ENCODE data around the gene RUNDC1. TPM values are rescaled to one million over a fixed set of nuclear protein-coding genes. Genes with fewer than 3 reads are reported as not detected.

Gene RUNDC1
- total RNA-seq, 4 donors from 2014 or later, result 13.9 to 18.9 (median 16.2) TPM

DNA sequence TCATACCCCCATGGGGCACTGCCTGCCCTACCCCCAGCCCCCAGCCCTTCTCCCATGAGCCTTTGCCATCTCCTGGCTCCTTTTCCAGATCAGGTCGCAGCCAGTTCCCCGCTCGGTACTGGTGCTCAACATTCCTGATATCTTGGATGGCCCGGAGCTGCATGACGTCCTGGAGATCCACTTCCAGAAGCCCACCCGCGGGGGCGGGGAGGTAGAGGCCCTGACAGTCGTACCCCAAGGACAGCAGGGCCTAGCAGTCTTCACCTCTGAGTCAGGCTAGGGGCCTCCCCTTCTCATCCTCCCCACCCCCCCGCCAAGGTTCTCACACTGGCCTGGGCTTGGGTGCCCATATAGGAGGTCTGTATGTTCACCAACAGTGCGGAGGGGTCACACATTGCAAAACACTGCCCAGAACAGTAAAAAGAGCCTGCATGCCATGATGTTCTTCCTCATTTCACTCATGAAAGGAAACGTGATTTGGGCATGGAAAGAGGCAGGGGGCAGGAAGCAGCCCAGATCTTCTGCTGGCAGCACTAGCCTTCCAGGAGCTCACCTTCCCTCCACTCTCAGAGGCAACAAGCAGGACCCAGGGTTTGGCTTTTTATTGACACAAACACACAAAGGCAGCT lies 33.8 kb downstream of the RUNDC1 start:
- 67% methylated on average over 11 of the region's 12 CpGs for WGBS

DNA sequence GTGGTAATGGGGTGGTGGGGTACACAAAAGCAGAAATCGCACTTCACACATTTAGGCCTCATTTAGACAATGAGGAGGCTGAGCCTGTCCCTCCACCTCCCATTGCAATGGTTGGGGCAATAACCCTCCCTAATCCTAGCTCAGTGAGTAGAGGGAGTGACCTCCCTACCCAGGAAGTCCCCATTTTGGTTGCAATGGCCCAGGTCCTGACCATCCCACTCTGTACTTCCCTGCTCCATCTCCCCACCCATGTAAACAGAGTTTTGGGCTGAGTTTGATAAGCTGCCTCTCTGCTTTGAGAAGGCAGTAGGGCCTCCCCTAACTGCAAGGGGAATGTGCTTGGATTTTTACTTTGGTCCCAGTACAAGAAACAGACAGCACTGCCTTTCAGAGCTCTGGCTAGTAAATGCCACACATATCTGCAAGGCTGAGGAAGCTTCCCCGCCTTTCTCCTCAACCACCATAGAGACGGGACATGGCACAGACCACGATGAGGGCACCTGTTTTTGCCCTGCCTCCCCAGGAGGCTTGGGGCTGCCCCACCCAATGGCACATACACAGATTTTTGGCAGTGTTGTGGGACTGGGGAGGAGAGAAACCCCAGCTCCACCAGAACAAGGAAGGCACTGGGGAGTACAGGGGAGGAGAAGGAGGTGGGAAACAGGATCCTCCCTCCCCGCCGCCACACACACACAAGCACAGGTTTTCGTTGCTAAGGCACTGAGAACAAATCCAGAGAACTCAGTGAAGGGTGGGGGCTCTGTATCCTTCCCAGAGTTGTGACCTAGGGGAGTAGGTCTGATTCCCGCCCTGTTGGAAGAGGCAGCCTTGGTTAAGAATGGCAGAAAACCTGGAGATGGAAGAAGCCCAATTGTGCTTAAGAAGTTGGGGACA lies 34.5 kb downstream of the RUNDC1 start:
- Histone ChIP-seq H3K4me3 (no peak overlapping the region), H3K4me1 (peaks cover 80% of the 10 kb centered on the region), H3K9me3 (no peaks in the 10 kb centered on the region), H3K27me3 (no peaks in the 10 kb centered on the region), H3K36me3 (peaks cover 33% of the 10 kb centered on the region), H3K27ac (peak overlapping the region; percentile 57)
- peak in 1 of 2 donors; percentile 64 for DNase-seq (ENCODE audit: low spot score in 2 of 2)
- WGBS, result 56% methylated on average over 8 of the region's 8 CpGs
- TF ChIP-seq POLR2A (IDR thresholded peaks at IDR 0.05), result no peak

More for the DNA sequence above, 33.8 kb downstream of the RUNDC1 start:
- Histone ChIP-seq H3K36me3 (peaks cover 33% of the 10 kb centered on the region), H3K4me3 (no peak overlapping the region), H3K9me3 (no peaks in the 10 kb centered on the region), H3K27ac (peak overlapping the region; percentile 57), H3K27me3 (no peaks in the 10 kb centered on the region), H3K4me1 (peaks cover 76% of the 10 kb centered on the region)
- TF ChIP-seq EP300 (IDR thresholded peaks at IDR 0.05), result no peak
- TF ChIP-seq POLR2A (IDR thresholded peaks at IDR 0.05), result no peak
- TF ChIP-seq, protein P1, sequence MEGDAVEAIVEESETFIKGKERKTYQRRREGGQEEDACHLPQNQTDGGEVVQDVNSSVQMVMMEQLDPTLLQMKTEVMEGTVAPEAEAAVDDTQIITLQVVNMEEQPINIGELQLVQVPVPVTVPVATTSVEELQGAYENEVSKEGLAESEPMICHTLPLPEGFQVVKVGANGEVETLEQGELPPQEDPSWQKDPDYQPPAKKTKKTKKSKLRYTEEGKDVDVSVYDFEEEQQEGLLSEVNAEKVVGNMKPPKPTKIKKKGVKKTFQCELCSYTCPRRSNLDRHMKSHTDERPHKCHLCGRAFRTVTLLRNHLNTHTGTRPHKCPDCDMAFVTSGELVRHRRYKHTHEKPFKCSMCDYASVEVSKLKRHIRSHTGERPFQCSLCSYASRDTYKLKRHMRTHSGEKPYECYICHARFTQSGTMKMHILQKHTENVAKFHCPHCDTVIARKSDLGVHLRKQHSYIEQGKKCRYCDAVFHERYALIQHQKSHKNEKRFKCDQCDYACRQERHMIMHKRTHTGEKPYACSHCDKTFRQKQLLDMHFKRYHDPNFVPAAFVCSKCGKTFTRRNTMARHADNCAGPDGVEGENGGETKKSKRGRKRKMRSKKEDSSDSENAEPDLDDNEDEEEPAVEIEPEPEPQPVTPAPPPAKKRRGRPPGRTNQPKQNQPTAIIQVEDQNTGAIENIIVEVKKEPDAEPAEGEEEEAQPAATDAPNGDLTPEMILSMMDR (IDR thresholded peaks at IDR 0.05), result no peak
- TF ChIP-seq POLR2AphosphoS5 (IDR thresholded peaks at IDR 0.05), result no peak
- DNase-seq (ENCODE audit: low spot score in 2 of 2), result peak in 1 of 2 donors; percentile 65

DNA sequence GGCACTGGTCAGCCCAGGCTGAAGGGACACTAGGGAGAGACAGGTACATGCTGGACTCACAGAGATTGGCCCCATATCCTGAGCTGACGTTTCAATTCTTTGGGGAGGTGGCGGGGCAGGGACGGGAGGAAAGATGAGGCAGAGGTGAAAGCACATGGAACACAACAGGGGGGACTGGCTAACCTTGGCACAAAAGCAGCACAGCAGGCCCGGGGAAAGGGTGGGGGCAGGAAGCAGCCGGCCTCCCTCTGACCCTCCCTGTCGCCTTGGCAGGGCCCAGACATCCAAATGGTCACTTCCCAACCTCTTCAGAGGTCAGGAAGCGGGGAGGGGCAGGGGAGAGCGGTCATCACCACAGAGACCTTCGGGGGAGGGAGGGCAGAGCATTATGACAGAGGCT lies 35.2 kb downstream of the RUNDC1 start:
- Histone ChIP-seq H3K27ac (peak overlapping the region; percentile 57), H3K4me3 (no peak overlapping the region), H3K36me3 (peaks cover 33% of the 10 kb centered on the region), H3K27me3 (no peaks in the 10 kb centered on the region), H3K4me1 (peaks cover 80% of the 10 kb centered on the region), H3K9me3 (no peaks in the 10 kb centered on the region)
- 59% methylated on average over 9 of the region's 9 CpGs for WGBS
- no peak for TF ChIP-seq POLR2A (IDR thresholded peaks at IDR 0.05)
- TF ChIP-seq EP300 (IDR thresholded peaks at IDR 0.05), result no peak
- TF ChIP-seq, protein P1 (IDR thresholded peaks at IDR 0.05), result no peak
- TF ChIP-seq POLR2AphosphoS5 (IDR thresholded peaks at IDR 0.05), result no peak
- DNase-seq (ENCODE audit: low spot score in 2 of 2), result peak in 1 of 2 donors; percentile 78

DNA sequence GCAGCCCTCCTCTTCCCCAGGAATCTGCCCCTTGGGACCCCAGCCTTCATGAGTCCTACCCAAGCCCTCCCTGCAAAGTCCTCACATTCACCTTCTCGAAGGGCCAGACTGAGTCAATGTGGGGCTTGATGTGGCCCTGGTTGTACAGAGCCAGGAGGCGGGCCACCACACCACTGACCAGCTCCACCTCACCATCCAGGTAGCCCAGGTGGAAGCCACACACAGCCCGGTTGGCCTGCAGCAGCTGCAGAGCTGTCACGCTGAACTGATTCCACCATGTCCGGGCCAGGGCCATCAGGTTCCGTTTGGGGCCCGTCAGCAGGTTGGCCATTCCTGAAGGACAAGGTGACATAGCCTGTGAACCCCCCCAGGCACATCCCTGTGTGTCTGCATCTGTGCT lies 35.9 kb downstream of the RUNDC1 start:
- H3K36me3 ChIP-seq, result peaks cover 33% of the 10 kb centered on the region
- no peak overlapping the region for H3K4me3 ChIP-seq
- H3K9me3 ChIP-seq, result no peaks in the 10 kb centered on the region
- peak overlapping the region; percentile 57 for H3K27ac ChIP-seq
- TF ChIP-seq, protein P1 (IDR thresholded peaks at IDR 0.05), result no peak
- no peak for TF ChIP-seq EP300 (IDR thresholded peaks at IDR 0.05)
- TF ChIP-seq POLR2A (IDR thresholded peaks at IDR 0.05), result no peak
- no peak for TF ChIP-seq POLR2AphosphoS5 (IDR thresholded peaks at IDR 0.05)
- no peaks in the 10 kb centered on the region for H3K27me3 ChIP-seq
- DNase-seq (ENCODE audit: low spot score in 2 of 2), result no peak
- peaks cover 80% of the 10 kb centered on the region for H3K4me1 ChIP-seq
- 85% methylated on average over 4 of the region's 7 CpGs for WGBS

DNA sequence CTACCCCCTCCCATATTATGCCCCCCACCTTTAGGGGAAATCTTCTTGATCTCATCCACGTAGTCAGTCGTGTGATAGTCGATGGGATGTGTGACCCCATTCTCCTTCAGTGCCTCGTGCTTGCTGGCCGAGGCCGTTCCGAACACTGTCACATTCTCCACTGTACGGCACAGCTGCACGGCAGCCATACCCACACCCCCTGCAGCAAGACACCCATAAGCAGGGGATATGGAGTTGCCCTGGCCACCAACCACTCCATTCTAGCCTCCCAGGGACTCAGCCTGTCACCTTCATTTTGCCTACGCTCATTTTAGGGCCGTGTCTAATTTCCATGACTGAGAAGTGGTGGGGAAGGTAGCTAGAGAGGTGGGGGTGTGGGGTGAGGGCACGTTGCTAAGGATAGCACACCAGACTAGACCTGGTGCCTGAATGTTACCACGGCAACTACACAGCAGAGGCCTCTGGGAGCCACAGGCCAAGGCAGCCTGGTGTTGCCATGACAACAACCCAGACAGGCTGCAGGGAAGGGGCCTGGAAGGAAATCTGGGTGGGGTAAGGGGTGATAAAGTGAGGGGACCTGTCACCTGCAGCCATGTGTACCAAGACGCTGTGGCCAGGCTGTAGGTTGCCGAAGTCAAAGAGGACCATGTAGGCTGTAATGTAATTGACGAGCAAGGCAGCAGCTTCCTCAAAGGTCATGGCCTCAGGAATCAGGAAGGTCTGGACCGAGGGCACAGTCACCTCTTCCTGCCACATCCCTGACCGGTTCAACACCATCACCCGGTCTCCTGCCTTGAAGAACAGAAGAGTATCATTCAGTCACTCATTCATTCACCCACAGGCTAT lies 37.9 kb downstream of the RUNDC1 start:
- no peak for TF ChIP-seq POLR2AphosphoS5 (IDR thresholded peaks at IDR 0.05)
- TF ChIP-seq, protein P1 (IDR thresholded peaks at IDR 0.05), result no peak
- no peak for TF ChIP-seq EP300 (IDR thresholded peaks at IDR 0.05)
- no peak for DNase-seq (ENCODE audit: low spot score in 2 of 2)
- peaks cover 33% of the 10 kb centered on the region for H3K36me3 ChIP-seq
- no peaks in the 10 kb centered on the region for H3K27me3 ChIP-seq
- H3K4me1 ChIP-seq, result peaks cover 77% of the 10 kb centered on the region
- no peaks in the 10 kb centered on the region for H3K9me3 ChIP-seq
- no peak overlapping the region for H3K4me3 ChIP-seq
- 70% methylated on average over 19 of the region's 19 CpGs for WGBS
- peak overlapping the region; percentile 91 for H3K27ac ChIP-seq
